Mesendoderm (in vitro differentiated cells): ENCODE measurements around the gene TOR1A.

Experiments used
- DNase-seq: peaks from one replicate; pipeline ENCODE4 v3.0.0; 2013
- H2AK5ac ChIP-seq: 2 replicates; pipeline ENCODE4 v1.6.1; 2013; ENCODE audit warnings: low read length, inconsistent platforms
- H2BK120ac ChIP-seq: 2 replicates; pipeline ENCODE4 v1.6.1; 2013; ENCODE audit warnings: low read depth, mild to moderate bottlenecking, low read length, moderate library complexity, mixed read lengths
- H2BK15ac ChIP-seq: replicated peaks from 2 replicates; pipeline ENCODE4 v1.6.1; 2013; ENCODE audit warnings: low read depth, mild to moderate bottlenecking, moderate library complexity
- H2BK5ac ChIP-seq: 2 replicates; pipeline ENCODE4 v1.6.1; 2013; ENCODE audit warnings: low read length, inconsistent platforms
- H3K18ac ChIP-seq: 2 replicates; pipeline ENCODE4 v1.6.1; 2013; ENCODE audit warnings: mild to moderate bottlenecking, low read length, mixed read lengths
- H3K23ac ChIP-seq: one replicate; pipeline ENCODE4 v1.6.1; 2013; ENCODE audit warnings: low read length
- H3K27ac ChIP-seq: 2 replicates; pipeline ENCODE4 v1.5.1; 2013; ENCODE audit warnings: low read depth, mild to moderate bottlenecking, inconsistent platforms, low read length, moderate library complexity
- H3K27me3 ChIP-seq: 2 replicates; pipeline ENCODE4 v1.6.1; 2013; ENCODE audit warnings: low read length, control low read depth, mild to moderate bottlenecking, inconsistent platforms; ENCODE audit not compliant: insufficient read depth, poor library complexity
- H3K36me3 ChIP-seq: 2 replicates; pipeline ENCODE4 v1.6.1; 2013; ENCODE audit warnings: low read length, inconsistent platforms; ENCODE audit not compliant: control insufficient read depth, insufficient read depth
- H3K4ac ChIP-seq: one replicate; pipeline ENCODE4 v1.6.1; 2013; ENCODE audit warnings: low read depth, mild to moderate bottlenecking, low read length, moderate library complexity
- H3K4me1 ChIP-seq: 2 replicates; pipeline ENCODE4 v1.6.1; 2013; ENCODE audit warnings: low read depth, low read length, inconsistent platforms; ENCODE audit not compliant: control insufficient read depth
- H3K4me2 ChIP-seq: 2 replicates; pipeline ENCODE4 v1.6.1; 2013; ENCODE audit warnings: low read length
- H3K4me3 ChIP-seq: 2 replicates; pipeline ENCODE4 v1.5.1; 2013; ENCODE audit warnings: mild to moderate bottlenecking, low read length
- H3K56ac ChIP-seq: one replicate; pipeline ENCODE4 v1.6.1; 2013; ENCODE audit warnings: low read length
- H3K79me1 ChIP-seq: 2 replicates; pipeline ENCODE4 v1.6.1; 2013; ENCODE audit warnings: low read length, inconsistent platforms
- H3K79me2 ChIP-seq: 2 replicates; pipeline ENCODE4 v1.6.1; 2013; ENCODE audit warnings: mild to moderate bottlenecking, low read length; ENCODE audit not compliant: control insufficient read depth, insufficient read depth
- H3K9ac ChIP-seq: 2 replicates; pipeline ENCODE4 v1.6.1; 2013; ENCODE audit warnings: low read length, inconsistent platforms
- H4K5ac ChIP-seq: one replicate; pipeline ENCODE4 v1.6.1; 2013; ENCODE audit warnings: low read length
- H4K8ac ChIP-seq: one replicate; pipeline ENCODE4 v1.6.1; 2013; ENCODE audit warnings: low read depth, mild to moderate bottlenecking, control low read depth, low read length, moderate library complexity
- WGBS: extraction: QIAGEN DNeasy Blood & Tissue Kit; methylation state at CpG from one replicate; pipeline ENCODE4 v1.1.7; 2013; ENCODE audit warnings: low lambda C conversion rate, missing lambda C conversion rate; ENCODE audit not compliant: insufficient coverage; ENCODE audit errors: extremely low coverage; 5-methylcytosine and 5-hydroxymethylcytosine counted together

Gene TOR1A

DNA sequence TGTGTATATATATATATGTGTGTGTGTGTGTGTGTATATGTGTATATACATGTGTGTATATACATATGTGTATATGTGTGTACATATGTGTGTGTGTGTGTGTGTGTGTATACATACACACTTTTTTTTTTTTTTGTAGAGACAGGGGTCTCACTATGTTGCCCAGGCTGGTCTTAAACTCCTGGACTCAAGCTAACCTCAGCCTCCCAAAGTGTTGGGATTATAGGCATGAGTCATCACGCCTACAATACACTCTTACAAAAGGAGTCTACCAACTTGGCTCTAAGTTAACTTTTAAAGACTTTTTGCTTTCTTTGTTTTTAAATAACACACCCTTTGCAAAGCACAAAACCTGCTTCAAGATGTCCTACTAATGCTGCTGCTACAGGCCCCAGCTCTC lies 9.0 kb upstream of the TOR1A start:
- no peak overlapping the region for H3K4me2 ChIP-seq
- peaks cover 5% of the 10 kb centered on the region for H3K79me1 ChIP-seq
- no peak overlapping the region for H3K18ac ChIP-seq
- H3K4me1 ChIP-seq = no peaks in the 10 kb centered on the region
- H3K79me2 ChIP-seq = peaks cover 4% of the 10 kb centered on the region
- peaks cover 5% of the 10 kb centered on the region for H3K36me3 ChIP-seq
- no peak overlapping the region for H3K23ac ChIP-seq
- no peak overlapping the region for H3K9ac ChIP-seq
- H2BK15ac ChIP-seq = no peak overlapping the region
- H3K56ac ChIP-seq = no peak overlapping the region
- WGBS = no CpG with 5 or more reads among the region's 1 CpG
- H3K27ac ChIP-seq = no peak overlapping the region
- no peaks in the 10 kb centered on the region for H3K27me3 ChIP-seq
- H2BK5ac ChIP-seq = no peak overlapping the region
- no peak overlapping the region for H2BK120ac ChIP-seq
- H2AK5ac ChIP-seq = no peak overlapping the region
- no peak overlapping the region for H3K4ac ChIP-seq
- no peak for DNase-seq
- no peak overlapping the region for H4K8ac ChIP-seq
- H4K5ac ChIP-seq = no peak overlapping the region
- no peak overlapping the region for H3K4me3 ChIP-seq

DNA sequence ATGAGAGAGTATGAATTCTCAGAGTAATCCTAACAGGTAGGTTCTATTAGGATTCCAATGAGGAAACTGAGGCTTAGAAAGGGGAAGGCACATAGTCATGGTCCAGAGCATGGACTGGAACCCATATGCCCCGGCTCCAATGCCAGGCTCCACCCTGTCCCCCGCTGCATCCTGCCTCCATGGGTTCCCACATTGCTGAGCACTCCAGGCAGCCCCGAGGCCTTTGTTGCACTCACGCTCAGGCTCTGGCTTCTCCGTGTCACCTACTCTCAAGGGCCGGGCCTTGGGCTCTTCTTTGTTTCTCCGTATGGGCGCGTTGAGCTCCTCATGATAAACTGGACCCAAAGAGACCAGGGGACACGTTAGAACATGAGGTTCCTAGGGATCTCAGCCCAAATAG lies 5.0 kb upstream of the TOR1A start:
- no peak overlapping the region for H4K8ac ChIP-seq
- no peak overlapping the region for H2BK5ac ChIP-seq
- no peaks in the 10 kb centered on the region for H3K27me3 ChIP-seq
- peaks cover 1% of the 10 kb centered on the region for H3K79me1 ChIP-seq
- no peak for DNase-seq
- H2BK120ac ChIP-seq = no peak overlapping the region
- no peak overlapping the region for H3K4me3 ChIP-seq
- H3K79me2 ChIP-seq = no peaks in the 10 kb centered on the region
- H3K4ac ChIP-seq = no peak overlapping the region
- H3K27ac ChIP-seq = no peak overlapping the region
- no peak overlapping the region for H3K18ac ChIP-seq
- H3K36me3 ChIP-seq = peaks cover 5% of the 10 kb centered on the region
- no peak overlapping the region for H4K5ac ChIP-seq
- H2AK5ac ChIP-seq = no peak overlapping the region
- no peak overlapping the region for H3K56ac ChIP-seq
- no CpG with 5 or more reads among the region's 10 CpGs for WGBS
- no peak overlapping the region for H3K4me2 ChIP-seq
- no peak overlapping the region for H2BK15ac ChIP-seq
- H3K9ac ChIP-seq = no peak overlapping the region
- no peak overlapping the region for H3K23ac ChIP-seq
- H3K4me1 ChIP-seq = no peaks in the 10 kb centered on the region

DNA sequence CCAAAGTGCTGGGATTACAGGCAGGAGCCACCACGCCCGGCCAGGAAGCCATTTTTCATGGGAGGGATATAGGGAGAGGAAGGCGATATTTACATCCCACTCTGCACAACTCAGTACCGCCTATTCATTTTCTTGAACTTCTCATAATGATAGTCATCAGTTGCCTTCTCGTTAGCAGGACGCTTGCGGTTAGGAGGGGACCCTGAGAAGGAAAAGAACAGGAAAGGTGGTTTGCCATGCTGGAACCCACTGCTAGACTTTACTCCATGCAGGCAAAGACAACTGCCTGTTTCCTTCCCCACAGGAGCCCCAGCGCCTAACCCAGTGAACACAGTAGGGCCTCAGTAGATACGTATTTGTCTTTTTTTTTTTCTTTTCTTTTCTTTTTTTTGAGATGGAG lies 4.1 kb upstream of the TOR1A start:
- Histone ChIP-seq H3K4me1 (no peaks in the 10 kb centered on the region), H3K9ac (no peak overlapping the region), H4K8ac (no peak overlapping the region), H2BK15ac (no peak overlapping the region), H3K18ac (no peak overlapping the region), H3K4me3 (no peak overlapping the region), H2BK120ac (no peak overlapping the region), H3K56ac (no peak overlapping the region), H2AK5ac (no peak overlapping the region), H3K23ac (no peak overlapping the region), H3K4me2 (no peak overlapping the region), H3K79me1 (peaks cover under 1% of the 10 kb centered on the region), H3K4ac (no peak overlapping the region), H3K36me3 (peaks cover 5% of the 10 kb centered on the region), H3K79me2 (peaks cover 1% of the 10 kb centered on the region), H3K27ac (no peak overlapping the region), H4K5ac (no peak overlapping the region), H3K27me3 (no peaks in the 10 kb centered on the region), H2BK5ac (no peak overlapping the region)
- no CpG with 5 or more reads among the region's 9 CpGs for WGBS
- DNase-seq = no peak

DNA sequence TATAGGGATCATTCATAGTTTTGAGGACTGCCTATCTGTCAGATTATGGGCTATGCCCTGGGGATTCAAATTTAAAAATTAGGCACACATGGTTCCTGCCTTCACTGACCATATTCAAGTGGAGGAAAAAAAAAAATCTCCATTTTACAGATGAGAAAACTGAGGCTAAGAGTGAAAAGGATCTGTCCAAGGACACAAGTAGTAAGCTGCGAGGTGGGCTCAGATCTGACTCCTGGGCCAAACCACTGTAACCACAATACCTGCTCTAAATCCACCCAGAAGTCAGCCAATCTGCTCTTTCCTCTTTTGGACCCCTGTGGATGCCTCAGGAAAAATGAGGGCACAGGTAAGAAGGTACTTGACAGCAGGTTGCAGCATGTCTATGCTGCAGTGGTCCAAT lies 2.8 kb upstream of the TOR1A start:
- Histone ChIP-seq H3K4ac (no peak overlapping the region), H3K56ac (no peak overlapping the region), H3K79me2 (peaks cover 10% of the 10 kb centered on the region), H2AK5ac (no peak overlapping the region), H3K79me1 (peaks cover 7% of the 10 kb centered on the region), H4K5ac (no peak overlapping the region), H3K23ac (no peak overlapping the region), H3K36me3 (peaks cover 7% of the 10 kb centered on the region), H3K4me3 (no peak overlapping the region), H4K8ac (no peak overlapping the region), H2BK120ac (no peak overlapping the region), H3K27ac (no peak overlapping the region), H3K4me2 (no peak overlapping the region), H3K27me3 (no peaks in the 10 kb centered on the region), H3K4me1 (no peaks in the 10 kb centered on the region), H2BK15ac (no peak overlapping the region), H3K18ac (no peak overlapping the region), H2BK5ac (no peak overlapping the region), H3K9ac (no peak overlapping the region)
- DNase-seq = no peak
- WGBS = no CpG with 5 or more reads among the region's 1 CpG

- H3K4me1 ChIP-seq = no peaks in the 10 kb centered on the region
- no CpG with 5 or more reads among the region's 6 CpGs for WGBS
Observed at GRCh38 chr9:129826344-129826743, 2.4 kb upstream of the TOR1A start.

DNA sequence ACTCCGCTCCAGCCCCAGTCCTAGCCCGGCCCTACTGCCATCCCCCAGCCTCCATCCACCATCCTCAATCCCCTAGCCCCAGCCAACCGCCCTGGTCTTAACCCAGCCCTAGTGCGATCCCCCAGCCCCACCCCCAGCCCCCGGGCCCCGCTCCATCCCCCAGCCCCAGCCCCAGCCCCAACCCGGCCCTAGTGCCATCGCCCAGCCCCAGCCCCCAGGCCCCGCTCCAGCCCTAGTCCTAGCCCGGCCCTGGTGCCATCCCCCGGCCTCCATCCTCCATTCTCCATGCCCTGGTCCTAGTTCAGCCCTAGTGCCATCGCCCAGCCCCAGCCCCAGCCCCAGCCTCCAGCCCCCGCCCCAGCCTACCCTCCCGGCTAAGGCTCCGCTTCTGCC lies 398 bp downstream of the TOR1A start:
- Histone ChIP-seq H3K27me3 (no peaks in the 10 kb centered on the region), H3K4me3 (peak overlapping the region; percentile 95), H3K79me1 (peaks cover 7% of the 10 kb centered on the region), H2BK120ac (peak overlapping the region; percentile 86), H3K23ac (no peak overlapping the region), H2BK15ac (no peak overlapping the region), H2AK5ac (no peak overlapping the region), H3K79me2 (peaks cover 10% of the 10 kb centered on the region), H3K4ac (peak overlapping the region; percentile 97), H3K56ac (peak overlapping the region; percentile 100), H4K5ac (no peak overlapping the region), H4K8ac (peak overlapping the region; percentile 43), H3K9ac (peak overlapping the region; percentile 99), H3K27ac (peak overlapping the region; percentile 79), H3K4me2 (no peak overlapping the region), H3K4me1 (no peaks in the 10 kb centered on the region), H2BK5ac (no peak overlapping the region), H3K18ac (peak overlapping the region; percentile 99), H3K36me3 (peaks cover 9% of the 10 kb centered on the region)
- no CpG with 5 or more reads among the region's 15 CpGs for WGBS
- DNase-seq = peak; percentile 13

More at GRCh38 chr9:129826344-129826743, 2.4 kb upstream of the TOR1A start:
- Histone ChIP-seq H3K56ac (no peak overlapping the region), H3K4me2 (no peak overlapping the region), H4K8ac (no peak overlapping the region), H2BK120ac (no peak overlapping the region), H3K27ac (no peak overlapping the region), H3K79me1 (peaks cover 7% of the 10 kb centered on the region), H4K5ac (no peak overlapping the region), H3K9ac (no peak overlapping the region), H3K23ac (no peak overlapping the region), H2BK5ac (no peak overlapping the region), H3K36me3 (peaks cover 9% of the 10 kb centered on the region), H2BK15ac (no peak overlapping the region), H3K4me3 (no peak overlapping the region), H3K4ac (no peak overlapping the region), H3K27me3 (no peaks in the 10 kb centered on the region), H3K79me2 (peaks cover 10% of the 10 kb centered on the region), H2AK5ac (no peak overlapping the region), H3K18ac (no peak overlapping the region)
- no peak for DNase-seq
